ENCODE data around the gene TSSC4.
A peak's percentile ranks its signal among the peaks of the same experiment; 100 is the strongest.

TSSC4 gene

DNA sequence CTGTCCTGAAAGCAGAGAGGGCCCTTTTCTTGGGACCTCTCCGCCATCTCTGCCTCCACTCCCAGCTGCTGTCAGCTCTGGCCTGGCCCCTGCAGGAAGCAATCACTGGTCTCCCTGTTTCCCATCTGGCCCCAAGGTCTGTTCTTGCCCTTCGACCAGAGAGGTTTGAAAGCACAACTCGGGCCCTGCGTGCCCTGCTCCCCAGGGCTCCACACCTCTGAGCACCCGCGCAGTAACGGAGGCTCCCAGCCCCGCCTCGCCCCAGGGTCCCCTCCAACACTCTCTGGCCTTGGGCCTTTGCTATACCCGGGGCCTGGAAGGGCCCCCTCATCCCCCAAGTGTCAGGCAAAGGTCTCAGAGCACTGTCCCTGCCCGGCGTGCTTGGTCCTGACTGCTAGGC is 31.2 kb upstream of the TSSC4 start:
- no peak for DNase-seq (ENCODE audit: low read depth)

DNA sequence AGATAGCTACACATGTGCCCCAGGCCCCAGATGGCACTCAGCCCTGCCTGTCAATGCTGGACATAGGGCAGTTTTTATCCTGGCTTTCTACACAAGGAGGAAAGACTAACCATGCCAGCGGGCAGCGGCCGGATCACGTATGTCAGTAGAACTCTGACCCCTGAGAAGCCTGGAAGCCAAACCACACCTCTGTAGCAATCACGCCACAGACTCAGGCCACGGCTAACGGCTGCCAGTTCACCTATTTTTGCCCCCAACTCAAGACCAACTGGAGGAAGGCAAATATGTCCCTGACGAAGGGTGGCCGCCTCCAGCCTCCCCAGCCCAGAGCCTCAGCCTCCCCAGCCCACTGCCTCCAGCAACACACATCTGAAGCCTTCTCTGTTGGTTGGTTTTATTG is 30.7 kb upstream of the TSSC4 start:
- no peak for DNase-seq (ENCODE audit: low read depth)

DNA sequence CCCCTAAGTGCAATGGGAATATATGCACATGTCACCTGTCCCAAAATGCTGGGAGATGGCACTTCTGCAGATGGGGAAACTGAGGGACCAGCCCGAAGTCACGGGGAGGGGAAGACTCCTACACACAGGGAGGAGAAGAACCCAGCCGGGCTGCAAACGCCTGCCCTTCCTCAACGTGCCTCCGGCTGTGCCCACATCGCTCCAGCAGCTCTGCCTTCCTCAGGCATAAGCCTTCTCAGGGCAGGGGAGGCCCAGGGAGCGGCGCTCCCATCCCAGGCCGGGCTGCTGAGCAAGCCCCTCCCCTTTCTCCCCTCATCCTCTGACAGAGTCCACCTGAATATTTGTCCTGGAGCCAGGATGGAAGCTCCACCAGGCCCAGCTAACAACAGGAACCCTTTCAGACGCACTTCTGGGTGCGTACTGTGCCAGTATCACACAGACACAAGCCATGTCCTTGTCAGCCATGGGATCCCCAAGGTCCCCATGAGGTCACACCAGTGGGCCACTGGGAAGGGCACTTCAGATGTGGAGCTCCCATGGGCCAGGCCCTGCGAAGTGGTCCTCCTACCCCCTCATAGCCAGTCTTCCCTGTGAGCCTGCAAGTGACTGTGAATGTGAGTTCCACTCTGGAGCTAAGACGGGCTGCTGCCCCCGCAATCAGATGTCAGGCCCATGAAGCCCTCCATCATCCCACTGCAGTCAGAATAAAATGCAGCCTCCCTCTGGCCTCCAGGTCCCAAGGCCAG is 25.9 kb upstream of the TSSC4 start:
- no peak for DNase-seq (ENCODE audit: low read depth)

DNA sequence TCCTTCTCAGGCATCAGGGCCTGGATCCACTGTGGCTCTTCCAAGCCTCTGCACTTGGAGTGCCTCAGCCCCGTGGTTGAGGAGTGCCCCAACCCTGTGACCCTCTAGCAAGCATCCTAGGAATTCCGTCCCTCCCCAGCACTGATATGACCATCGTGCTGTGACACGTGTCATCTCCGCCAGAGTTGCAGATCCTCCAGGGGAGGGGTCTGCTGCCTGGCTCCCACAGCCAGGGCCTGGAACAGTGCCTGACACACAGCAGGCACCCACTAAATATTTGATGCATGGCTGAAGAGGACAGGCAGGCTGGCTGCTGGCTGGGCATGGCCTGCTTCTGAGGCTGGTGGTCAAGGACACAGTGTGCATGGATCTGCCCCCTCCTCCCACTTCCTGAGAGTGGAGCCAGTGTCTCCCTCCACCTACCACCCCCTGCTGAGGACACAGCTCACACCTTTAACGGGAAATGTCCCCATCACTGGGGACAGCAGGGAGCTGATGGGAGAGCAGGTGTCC is 25.2 kb upstream of the TSSC4 start:
- DNase-seq (ENCODE audit: low read depth) = no peak

DNA sequence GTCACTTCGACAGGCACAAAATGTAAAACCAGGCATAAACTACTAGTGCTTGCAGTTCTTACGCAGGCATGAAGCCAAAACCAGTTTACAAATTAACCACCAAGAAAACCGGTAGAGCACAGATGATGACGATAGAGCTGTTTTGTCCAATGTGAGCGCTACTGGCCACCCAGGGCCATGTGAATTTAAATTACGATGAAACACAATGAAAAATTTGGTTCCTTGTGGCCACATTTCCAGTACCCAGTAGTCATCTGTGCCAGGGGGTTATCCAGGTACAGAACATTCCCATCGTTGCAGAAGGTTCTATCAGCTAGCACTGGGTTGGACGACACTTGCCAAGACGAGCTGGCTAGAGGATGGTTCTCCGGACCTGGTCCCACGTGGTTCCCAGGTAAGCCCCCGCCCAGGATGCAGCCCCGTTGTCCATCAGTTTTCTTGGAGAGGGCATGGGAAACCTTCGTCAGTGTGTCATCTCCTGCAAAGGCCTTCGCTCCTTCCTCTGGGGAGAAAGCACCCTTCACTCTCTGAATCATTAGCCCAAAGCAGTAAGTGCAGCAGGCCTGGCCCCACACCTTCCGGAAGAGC is 24.5 kb upstream of the TSSC4 start:
- DNase-seq (ENCODE audit: low read depth) = no peak

DNA sequence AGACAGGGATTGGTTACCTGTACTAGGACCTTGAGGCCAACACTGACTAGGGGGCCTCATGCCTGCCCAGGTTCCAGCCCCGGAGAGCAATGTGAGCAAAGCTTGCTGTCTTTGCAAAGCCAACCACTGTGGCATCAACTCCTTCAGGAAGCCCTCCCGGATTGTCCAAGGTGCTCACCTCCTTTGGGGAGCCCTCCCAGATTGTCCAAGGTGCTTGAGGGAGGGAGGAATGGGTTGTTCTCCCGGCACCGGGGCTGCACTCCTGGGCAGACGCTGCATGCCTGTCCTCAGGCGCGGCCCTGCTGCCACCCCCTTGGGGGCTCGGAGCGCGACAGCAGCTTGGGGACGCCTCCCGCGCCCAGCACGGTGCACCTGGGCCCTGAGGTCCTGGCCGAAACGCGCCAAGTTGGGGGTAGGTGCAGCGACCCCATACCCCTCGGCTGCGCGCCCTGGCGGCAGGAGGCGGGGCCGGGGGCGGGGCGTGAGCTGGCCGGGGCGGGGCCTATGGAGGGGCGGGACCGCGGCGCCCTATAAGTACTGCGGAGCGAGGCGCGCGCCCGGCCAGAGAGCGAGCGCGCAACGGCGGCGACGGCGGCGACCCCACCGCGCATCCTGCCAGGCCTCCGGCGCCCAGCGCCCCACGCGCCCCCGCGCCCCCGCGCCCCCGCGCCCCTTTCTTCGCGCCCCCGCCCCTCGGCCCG is 23.6 kb upstream of the TSSC4 start, which contains the start of gene CD81:
TSS of gene CD81 (plus strand) at position 560 of the 701 bp plus-strand sequence. CDS start 240 bp downstream, outside the sequence.
- no peak for DNase-seq (ENCODE audit: low read depth)

DNA sequence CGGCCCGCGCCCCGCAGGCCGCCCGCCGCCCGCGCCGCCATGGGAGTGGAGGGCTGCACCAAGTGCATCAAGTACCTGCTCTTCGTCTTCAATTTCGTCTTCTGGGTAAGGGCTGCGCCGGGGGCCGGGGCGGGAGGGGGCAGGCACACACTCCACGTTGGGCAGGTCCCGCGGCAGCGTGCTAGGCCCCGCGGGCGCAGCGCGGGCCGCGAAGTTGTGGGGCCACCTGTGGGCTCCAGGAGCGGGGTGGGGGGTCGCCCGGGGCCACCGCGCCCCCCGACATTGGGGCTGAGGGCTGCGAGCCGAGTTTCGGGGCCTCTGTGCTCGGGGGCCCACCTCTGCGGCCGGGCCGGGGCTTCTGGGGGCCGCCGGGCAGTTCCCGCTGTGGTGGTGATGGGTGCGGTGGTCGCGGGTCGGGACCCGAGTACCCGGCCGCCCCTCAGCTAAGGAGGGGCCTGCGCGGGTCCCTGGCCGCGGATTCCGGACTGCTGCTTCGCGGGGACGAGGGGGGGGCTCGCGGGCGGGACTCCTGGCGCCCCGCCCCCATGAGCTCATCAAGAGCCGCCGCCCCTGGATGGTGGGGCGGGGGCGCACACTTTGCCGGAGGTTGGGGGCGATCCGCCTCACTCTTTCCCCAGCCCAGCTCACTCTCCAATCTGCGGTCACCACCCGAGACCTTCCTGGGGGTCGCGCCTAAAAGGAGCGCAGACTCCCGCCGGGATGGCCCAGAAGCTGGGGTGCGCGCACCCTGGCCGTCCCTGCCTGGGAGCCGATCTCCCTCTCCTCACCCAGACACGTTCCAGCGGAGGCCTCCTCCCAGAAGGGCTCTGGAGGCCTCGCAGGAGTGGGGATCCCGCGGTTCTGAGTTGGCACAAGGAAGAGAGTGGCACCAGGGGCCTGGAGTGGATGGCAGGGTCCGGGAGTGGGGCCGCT is 22.8 kb upstream of the TSSC4 start:
- no peak for DNase-seq (ENCODE audit: low read depth)

DNA sequence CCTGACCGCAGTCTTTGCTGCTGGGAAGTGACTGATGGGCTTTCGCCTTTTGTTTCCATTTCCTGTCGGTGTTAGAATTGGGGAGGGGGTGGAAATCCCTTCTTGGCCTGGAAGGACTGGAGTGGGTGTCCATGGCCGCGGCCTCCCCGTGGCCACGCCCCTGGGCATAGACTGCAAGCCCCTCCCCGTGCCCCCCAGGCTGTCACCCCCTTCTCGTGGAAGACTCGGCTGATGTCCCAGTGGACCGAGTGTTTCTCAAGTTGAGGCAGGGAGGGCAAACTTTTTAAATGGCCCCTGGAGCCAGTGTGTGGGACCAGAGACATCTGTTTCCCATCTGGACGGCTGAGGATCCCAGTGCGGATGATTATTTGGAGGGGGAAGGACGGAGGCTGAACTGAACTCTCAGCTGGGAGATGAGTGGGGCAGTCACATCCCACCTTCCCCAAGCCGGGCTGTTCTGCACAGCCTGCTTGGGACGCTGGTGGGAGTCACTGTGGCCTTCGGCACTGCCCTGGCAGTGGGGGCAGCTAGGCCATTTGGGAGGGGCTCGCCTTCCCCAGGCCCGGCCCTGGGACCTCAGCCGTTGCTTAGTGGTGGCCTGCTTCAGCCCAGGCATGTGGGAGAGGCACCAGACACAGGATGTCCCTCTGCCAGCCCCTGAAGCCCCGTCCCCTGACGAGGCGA is 21.9 kb upstream of the TSSC4 start:
- DNase-seq (ENCODE audit: low read depth) = peak; percentile 50

DNA sequence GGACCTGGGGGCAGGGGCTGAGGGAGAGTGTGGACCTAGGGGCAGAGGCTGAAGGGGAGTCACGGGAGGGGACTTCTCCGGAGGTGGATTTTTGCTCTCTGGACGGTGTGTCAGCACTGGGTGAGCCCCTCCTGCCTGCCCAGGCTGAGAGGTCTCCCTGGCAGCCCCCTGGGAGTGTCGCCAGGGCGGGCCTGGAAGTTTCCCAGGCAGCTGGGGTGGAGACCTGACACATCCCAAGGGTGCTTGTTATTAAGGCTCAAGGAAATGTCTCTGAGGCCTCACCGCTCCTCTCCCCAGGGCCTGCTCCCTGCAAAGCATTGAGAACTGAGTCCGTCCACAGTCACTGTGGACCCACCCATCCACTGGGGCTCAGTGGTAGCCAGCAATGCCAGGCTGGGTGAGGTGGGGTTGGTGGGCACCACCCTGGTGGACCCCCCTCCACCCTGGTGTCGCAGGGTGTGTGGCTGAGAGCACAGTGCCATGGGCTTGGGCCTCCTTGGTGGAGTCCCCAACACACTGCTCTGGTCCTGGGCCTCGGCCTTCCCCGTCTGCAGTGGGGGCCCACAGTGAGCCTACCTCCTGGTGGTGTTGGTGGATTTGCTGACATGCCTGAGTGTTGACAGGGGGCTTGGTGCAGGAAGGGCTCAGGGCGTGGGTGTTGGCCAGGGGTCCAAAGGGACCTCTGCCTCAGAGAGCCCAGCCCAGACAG is 20.9 kb upstream of the TSSC4 start:
- no peak for DNase-seq (ENCODE audit: low read depth)

DNA sequence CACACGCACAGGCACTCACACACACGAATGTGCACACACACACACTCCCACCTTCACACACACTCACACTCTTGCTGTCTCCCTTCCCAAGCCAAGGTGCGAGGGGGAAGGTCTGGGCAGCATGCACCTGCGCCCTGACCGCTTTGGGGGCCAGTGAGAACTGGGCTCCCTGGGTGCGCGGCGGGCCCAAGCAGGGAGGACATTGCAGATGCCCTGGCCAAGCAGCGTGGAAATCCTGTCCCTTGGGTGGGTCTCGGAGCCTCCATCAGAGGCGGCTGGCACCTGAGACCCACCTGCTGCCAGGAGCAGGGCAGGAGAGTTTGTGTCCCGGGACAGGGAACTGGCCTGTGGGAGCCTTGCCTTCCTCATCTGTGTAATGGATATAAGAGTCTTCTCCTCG is 20.2 kb upstream of the TSSC4 start:
- no peak for DNase-seq (ENCODE audit: low read depth)

DNA sequence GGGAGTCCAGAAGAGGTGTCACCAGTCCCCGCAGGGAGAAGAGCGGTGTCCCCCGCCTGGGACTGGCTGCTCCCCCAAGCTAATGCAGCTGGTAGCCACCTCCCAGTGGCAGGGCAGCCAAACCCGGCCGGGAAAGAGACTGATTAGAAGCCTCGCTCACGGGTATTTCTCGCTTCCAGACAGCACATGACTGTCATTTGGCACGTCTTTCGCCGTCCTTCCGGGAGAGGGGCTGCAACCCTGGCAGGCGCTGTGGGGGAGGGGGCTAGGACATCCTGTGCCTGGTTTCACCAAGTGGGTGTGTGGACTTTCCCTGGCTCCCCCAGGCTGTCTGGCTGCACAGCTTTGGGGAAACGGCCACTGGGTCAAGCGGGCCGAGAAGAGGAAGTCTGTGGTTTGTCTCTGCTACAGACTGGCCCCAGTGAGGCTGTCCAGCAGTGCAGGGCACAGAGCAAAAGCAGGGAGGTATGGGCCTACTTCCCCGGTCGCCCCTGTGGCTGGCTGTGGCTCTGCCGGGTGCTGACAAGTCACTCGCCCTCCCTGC is 19.7 kb upstream of the TSSC4 start:
- DNase-seq (ENCODE audit: low read depth) = no peak

DNA sequence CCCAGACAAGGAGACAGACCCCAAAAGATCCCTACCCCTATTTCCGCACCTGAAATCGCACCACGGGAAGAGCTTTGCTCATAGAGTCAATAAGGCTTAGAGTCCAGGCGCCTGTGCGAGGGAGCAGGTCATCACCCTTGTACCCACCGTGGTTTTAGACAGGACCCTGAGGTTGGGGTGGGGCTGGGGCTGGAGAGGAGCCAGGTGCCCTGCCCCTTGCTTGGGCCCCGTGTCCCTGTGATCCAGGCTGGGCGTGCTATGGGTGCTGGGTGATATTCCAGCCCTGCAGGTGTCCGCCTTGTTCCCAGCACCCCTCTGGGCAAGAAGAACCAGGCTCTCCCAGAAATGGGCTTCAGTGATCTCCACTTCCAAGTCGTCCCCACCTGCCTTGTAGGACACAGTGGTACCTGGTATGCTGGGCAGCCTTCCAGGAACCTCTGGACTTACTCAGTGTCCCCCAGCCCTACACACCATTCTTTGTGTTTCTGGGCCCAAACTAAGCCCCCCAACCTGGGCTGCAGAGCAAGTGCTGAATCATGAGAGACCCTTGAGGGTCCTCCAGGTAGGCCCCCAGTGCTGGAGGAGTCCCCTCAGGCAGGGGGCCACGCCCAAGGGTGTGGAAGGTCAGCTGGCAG is 18.9 kb upstream of the TSSC4 start:
- DNase-seq (ENCODE audit: low read depth) = no peak

DNA sequence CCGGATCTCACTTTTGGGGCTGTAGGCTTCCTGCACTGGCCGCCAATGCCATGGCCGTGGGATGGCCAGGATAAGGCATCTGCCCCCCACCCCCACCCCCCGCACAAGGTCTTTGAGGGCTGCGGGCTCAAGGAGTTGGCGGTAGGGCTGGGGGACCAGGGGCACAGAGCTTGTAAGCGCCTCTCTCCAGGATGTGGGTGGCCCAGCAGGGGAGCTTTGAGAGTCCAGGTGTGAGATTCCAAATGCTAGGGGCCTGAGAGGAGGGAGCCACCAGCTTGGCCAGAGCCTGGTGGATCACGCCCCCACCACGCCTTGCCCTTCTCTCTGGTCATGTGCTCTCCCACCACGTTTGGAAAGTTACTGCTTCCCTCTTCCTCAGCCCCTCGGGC is 18.4 kb upstream of the TSSC4 start:
- DNase-seq (ENCODE audit: low read depth) = no peak

DNA sequence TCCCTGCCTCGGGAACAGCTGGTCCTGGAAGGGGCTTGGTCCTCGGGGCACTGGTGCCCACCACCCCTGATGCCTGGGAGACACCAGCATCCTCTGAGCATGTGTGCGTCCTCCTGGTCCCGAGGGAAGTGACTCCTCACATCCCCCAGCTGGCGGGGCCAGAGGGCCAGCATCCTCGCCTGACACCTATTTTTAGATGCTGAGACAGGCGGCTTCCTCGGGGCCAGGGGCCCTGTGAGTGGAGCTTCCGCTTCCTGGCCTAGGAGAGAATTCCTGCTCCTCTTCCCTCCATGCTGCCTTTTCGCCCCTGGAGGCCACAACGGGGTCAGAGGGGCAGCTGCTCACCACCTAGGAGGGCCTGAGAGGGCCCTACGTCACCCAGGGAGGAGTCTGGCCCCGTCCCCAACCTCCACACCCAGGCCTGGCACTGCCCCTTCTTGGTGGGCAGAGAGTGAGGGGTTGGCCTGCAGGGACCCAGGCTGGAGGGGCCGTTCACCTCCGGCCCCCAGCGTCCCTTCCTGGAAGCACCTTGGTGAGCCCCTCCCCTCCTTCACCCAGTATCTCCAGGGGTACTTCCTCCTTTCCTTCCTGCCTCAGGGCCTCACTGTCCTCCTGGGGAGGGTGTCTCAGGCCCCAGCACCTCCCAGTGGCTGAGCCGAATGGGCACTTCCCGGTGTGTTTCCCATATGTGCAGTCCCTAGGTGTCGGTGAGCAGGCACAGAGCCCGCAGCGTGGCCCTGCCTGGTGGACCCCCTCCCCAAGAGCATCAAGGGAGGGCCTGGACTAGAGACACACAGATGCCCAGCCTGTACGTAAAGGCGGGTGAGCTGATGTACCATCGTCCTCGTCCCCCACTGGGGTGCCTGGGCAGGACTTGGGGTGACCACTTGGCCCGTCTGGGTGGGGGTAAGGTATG is 17.4 kb upstream of the TSSC4 start:
- DNase-seq (ENCODE audit: low read depth) = no peak

DNA sequence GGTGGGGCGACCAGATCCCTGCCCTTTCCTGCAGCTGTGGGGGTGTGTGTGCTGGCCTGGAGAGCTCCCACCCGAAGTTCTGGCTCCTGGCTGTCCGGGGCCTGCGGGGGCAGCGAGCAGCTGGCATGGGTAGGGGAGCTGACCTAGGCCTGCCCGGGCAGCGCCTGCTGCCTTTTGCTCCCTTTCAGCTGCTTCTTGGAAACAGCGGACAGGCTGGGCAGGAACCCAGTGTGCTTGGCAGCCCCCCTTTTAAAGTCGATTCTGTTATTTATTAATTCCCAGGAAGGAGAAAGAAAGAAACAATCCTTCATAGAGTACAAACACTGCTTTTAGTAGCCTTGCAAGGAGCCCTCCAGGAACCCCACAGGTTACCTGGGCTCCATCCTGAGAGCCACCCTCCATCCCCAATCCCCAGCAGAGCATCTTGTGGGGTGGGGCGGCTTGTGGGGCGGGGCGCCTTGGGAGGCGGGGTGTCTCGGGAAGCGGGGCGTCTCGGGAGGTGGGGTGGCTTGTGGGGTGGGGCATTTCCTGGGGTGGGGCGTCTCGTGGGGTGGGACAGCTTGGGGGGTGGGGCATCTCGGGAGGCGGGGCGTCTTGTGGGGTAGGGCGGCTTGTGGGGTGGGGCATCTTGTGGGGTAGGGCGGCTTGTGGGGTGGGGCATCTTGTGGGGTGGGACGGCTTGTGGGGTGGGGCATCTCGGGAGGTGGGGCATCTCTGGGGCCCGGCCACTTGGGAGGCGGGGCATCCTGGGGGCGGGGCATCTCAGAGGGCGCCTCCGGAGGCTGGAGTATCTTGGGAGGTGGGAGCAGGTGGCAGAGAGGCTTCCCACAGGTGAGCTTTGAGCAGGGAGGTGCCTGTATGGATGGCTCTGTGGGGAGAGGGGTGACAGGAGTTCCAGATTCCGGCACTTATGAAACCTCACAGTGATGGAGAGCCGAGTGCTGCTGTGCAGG is 16.4 kb upstream of the TSSC4 start:
- DNase-seq (ENCODE audit: low read depth) = no peak

DNA sequence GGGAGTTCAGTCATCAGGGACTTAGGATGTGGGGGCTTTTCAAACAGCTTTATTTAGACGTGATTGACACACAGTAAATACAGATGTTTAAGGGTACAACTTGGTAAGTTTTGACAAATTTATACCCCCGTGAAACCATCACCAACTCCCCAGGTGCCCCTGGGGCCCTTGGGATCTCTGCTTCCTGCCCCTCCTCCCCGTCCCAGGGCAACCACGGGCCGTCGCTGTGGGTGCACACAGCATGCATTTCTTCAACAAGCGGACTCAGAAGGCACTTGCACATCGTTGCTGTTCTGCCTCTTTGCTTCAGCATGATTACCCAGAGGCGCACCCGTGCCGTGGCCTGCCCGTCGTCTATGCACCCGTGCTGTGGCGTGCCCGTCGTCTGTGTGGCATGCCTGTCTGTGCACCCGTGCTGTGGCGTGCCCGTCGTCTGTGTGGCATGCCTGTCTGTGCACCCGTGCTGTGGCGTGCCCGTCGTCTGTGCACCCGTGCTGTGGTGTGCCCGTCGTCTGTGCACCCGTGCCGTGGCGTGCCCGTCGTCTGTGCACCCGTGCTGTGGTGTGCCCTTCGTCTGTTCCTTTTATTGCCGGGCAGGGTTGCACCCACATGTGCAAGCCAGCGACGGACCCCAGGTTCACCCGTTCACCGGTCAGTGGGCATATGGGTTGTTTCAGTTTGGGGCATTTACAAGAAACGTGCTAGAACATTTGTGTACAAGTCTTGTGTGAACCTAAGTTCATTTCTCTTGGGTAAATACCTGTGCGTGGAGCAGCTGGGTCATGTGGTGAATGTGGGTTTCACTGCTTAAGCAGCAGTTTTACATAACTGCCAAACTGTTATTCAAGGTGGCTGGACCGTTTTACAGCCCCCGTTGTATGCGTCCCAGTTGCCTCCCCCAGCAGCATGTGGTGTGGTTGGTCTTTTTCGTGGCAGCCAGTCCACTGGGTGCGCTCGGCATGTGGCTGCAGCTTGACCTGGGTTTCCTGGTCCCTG is 15.1 kb upstream of the TSSC4 start:
- DNase-seq (ENCODE audit: low read depth) = no peak
